ENCODE results near the gene GALNT9.

The GALNT9 gene

GRCh38 chr12:132187646-132188450 is 141.5 kb downstream of the GALNT9 start:
- no peak for DNase-seq (ENCODE audit: low spot score)

GRCh38 chr12:132186857-132187620 is 142.3 kb downstream of the GALNT9 start:
- DNase-seq (ENCODE audit: low spot score), result no peak

GRCh38 chr12:132186208-132186856 is 143.1 kb downstream of the GALNT9 start:
- no peak for DNase-seq (ENCODE audit: low spot score)

- no peak for DNase-seq (ENCODE audit: low spot score)
Measured at GRCh38 chr12:132185705-132186104, 143.7 kb downstream of the GALNT9 start.

- DNase-seq (ENCODE audit: low spot score), result no peak
Measured at GRCh38 chr12:132182711-132183365, 146.6 kb downstream of the GALNT9 start.

GRCh38 chr12:132182206-132182710 is 147.1 kb downstream of the GALNT9 start:
- no peak for DNase-seq (ENCODE audit: low spot score)

- no peak for DNase-seq (ENCODE audit: low spot score)
Measured at GRCh38 chr12:132181570-132182200, 147.7 kb downstream of the GALNT9 start.

- no peak for DNase-seq (ENCODE audit: low spot score)
Measured at GRCh38 chr12:132180648-132181546, 148.5 kb downstream of the GALNT9 start.

GRCh38 chr12:132179431-132180362 is 149.7 kb downstream of the GALNT9 start:
- no peak for DNase-seq (ENCODE audit: low spot score)

- DNase-seq (ENCODE audit: low spot score), result no peak
Measured at GRCh38 chr12:132178801-132179401, 150.5 kb downstream of the GALNT9 start.

- no peak for DNase-seq (ENCODE audit: low spot score)
Measured at GRCh38 chr12:132178316-132178715, 151.1 kb downstream of the GALNT9 start.

GRCh38 chr12:132176920-132177551 is 152.4 kb downstream of the GALNT9 start:
- DNase-seq (ENCODE audit: low spot score), result peak; percentile 72

- DNase-seq (ENCODE audit: low spot score), result no peak
Measured at GRCh38 chr12:132176385-132176919, 152.9 kb downstream of the GALNT9 start.

- no peak for DNase-seq (ENCODE audit: low spot score)
Measured at GRCh38 chr12:132175496-132176384, 153.6 kb downstream of the GALNT9 start.

GRCh38 chr12:132174839-132175490 is 154.4 kb downstream of the GALNT9 start:
- no peak for DNase-seq (ENCODE audit: low spot score)
